HG03521 (cell line): ENCODE data around the gene DLEC1.
A peak's percentile ranks its signal among the peaks of the same experiment; 100 is the strongest.
"Not testable (repeated sequence)": the region's sequence is repeated elsewhere in the genome, so short reads cannot be mapped to it uniquely, and the experiment has no call there.

Experiments
- ATAC-seq: cut with Tn5 transposase; IDR thresholded peaks from one replicate; pipeline ENCODE4 v1.9.1; 2021; ENCODE audit warnings: mild to moderate bottlenecking, moderate library complexity; ENCODE audit not compliant: unreplicated experiment

Gene DLEC1

DNA sequence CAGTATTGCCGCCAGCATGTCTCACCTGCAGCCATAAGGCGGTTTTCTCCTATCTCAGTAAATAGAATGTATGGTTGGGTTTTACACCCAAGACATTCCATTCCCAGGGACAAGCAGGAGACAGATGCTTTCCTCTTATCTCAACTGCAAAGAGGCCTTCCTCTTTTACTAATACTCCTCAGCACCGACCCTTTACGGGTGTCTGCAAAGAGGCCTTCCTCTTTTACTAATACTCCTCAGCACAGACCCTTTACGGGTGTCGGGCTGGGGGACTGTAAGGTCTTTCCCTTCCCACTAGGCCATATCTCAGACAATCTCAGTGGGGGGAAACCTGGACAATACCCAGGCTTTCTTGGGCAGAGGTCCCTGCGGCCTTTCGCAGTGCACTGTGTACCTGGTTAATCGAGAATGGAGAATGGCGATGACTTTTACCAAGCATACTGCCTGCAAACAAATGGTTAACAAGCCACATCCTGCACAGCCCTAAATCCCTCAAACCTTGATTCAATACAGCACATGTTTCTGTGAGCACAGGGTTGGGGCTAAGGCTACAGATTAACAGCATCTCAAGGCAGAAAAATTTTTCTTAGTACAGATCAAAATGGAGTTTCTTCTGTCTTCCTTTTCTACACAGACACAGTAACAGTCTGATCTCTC is 96.7 kb downstream of the DLEC1 start:
- ATAC-seq, result not testable (repeated sequence)

GRCh38 chr3:38136393-38136776 is 97.4 kb downstream of the DLEC1 start:
- no peak for ATAC-seq

DNA sequence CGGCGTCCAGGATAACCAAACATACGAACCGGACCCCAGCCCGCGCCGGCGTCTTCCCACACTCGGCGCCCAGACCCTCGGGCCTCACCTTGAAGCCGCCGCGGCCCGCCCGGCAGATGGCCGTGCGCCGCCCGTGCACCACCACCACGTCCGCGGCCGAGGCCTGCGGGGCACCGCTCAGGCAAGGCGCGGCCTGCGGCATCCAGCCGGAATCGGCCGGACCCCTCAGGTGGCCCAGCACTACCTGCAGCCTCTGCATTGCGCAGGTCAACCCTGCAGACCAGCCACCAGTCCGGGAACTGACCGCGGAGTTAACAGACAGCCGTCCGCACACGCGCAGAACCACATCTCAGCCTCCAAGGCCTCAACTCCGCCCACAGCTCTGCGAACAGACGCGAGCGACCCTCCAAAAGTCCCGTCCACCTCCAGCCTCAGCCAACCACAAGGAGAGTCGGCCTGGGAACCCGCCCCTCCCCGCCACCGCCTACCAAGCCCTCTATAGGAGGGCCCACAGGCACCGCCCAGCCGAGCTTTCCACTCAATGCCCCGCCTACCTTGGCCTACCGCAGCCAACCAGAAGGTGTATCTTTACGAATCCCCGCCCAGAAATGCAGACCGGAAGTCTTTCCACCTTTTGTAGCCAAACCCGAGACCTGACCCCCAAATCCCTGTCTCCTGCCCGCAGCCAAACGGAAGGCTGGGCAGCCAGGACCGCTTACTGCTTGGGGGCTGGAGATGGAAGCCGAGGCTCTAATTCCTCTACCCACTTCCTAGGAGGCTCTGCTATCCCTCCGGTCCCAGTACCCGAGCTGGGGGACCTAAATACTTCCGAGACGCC is 98.0 kb downstream of the DLEC1 start, which contains the start of gene ACAA1:
Gene ACAA1 (minus strand): TSS at position 351 of the 838 bp plus-strand sequence. CDS start 92 bp downstream, at position 259.
- ATAC-seq, result peak; percentile 90

DNA sequence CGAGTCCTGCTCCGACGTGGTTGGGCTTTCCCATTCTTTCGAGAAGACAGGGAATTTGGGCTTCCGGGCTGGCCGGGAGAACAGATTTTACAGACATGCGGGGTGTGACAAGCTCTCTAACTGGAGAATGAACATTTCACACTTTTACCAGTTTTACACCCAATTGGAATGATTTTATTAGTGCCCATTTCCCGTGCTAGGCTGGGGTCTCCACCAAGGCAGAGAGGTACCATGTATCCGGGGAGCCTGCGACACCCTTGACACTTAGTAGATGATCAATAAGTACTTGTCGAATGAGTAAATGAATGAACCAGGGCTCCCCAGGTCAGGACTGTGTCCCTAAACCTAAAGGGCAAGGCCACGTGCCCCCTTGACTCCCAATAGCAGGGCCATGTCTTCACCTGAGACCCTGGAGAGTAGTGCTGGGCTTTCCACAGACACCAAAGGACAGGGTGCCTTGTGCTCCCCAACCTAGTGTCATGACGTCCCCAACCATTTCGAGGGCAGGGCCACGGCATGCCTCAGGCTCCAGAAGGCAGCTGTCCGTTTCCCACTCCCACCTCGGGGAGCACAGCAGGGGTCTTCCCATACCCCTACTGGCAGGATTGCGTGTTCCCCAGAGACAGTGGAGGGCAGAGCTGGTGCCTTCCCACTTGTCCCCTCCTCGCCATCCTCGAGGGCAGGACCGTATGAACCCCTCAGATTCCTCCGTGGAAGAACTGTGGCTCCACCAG is 98.8 kb downstream of the DLEC1 start:
- ATAC-seq, result no peak

DNA sequence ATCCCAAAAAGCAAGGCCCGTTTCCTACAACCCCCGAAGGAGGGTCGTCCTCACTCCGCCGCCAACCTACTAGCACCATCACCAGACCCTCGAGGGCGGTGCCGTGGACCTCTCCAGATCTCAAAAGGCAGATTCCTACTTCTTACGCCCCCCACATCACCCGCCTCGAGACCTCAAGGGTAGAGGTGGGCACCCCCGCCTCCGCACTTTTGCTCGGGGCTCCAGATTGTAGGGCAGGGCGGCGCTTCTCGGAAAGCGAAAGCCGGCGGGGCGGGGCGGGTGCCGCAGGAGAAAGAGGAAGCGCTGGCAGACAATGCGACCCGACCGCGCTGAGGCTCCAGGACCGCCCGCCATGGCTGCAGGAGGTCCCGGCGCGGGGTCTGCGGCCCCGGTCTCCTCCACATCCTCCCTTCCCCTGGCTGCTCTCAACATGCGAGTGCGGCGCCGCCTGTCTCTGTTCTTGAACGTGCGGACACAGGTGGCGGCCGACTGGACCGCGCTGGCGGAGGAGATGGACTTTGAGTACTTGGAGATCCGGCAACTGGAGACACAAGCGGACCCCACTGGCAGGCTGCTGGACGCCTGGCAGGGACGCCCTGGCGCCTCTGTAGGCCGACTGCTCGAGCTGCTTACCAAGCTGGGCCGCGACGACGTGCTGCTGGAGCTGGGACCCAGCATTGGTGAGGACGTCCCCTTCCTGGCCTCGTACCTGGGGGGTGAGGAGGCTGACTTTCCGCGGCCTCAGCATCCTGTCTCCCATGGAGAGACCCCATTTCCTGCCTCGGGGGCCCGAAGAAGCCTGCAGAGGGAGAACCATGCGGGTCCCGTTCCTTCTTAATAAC is 99.6 kb downstream of the DLEC1 start, which contains the start of gene MYD88:
Gene MYD88 (plus strand): TSS at position 313 of the 842 bp plus-strand sequence. CDS start 40 bp downstream, at position 353.
- ATAC-seq, result peak; percentile 41

GRCh38 chr3:38139191-38139590 is 100.2 kb downstream of the DLEC1 start:
- no peak for ATAC-seq

DNA sequence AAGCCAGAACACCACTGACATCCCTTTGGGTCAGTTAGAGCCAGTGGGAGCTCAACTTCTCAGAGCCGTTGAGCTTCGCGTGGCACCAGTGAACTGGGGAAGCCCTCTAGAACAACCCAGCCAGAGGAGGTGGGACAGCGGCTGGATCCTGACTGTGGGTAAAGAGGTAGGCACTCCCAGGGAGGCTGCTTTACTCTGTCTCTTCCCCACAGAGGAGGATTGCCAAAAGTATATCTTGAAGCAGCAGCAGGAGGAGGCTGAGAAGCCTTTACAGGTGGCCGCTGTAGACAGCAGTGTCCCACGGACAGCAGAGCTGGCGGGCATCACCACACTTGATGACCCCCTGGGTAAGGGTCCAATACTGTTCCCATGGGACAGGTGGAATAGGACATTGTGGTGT is 100.6 kb downstream of the DLEC1 start:
- ATAC-seq, result no peak

- no peak for ATAC-seq
These were observed 101.5 kb downstream of the DLEC1 start for GRCh38 chr3:38140326-38141172.

DNA sequence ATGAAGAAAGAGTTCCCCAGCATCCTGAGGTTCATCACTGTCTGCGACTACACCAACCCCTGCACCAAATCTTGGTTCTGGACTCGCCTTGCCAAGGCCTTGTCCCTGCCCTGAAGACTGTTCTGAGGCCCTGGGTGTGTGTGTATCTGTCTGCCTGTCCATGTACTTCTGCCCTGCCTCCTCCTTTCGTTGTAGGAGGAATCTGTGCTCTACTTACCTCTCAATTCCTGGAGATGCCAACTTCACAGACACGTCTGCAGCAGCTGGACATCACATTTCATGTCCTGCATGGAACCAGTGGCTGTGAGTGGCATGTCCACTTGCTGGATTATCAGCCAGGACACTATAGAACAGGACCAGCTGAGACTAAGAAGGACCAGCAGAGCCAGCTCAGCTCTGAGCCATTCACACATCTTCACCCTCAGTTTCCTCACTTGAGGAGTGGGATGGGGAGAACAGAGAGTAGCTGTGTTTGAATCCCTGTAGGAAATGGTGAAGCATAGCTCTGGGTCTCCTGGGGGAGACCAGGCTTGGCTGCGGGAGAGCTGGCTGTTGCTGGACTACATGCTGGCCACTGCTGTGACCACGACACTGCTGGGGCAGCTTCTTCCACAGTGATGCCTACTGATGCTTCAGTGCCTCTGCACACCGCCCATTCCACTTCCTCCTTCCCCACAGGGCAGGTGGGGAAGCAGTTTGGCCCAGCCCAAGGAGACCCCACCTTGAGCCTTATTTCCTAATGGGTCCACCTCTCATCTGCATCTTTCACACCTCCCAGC is 102.4 kb downstream of the DLEC1 start:
- no peak for ATAC-seq

DNA sequence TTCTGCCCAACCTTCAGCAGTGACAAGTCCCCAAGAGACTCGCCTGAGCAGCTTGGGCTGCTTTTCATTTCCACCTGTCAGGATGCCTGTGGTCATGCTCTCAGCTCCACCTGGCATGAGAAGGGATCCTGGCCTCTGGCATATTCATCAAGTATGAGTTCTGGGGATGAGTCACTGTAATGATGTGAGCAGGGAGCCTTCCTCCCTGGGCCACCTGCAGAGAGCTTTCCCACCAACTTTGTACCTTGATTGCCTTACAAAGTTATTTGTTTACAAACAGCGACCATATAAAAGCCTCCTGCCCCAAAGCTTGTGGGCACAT is 102.9 kb downstream of the DLEC1 start:
- no peak for ATAC-seq

GRCh38 chr3:38142959-38143358 is 104.0 kb downstream of the DLEC1 start:
- ATAC-seq, result no peak

DNA sequence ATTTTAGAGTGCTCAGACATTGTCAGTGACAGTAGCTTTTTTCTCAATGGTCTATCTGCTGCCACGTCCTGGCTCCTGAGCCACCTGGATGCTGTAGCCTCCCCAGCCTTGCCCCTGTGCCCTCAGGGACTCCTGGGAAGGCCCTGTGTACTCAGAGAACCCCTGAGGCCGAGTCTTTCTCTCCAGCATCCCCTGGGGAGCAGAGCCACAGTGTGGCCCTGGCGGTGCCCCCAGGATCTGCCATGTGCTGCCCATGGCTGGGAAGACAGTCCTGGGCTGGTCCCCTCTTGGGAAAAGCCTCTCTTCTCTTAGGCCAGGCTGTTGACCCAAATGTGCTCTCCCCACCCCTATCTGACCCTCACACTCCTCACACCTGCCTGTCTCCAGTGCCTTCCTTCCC is 104.5 kb downstream of the DLEC1 start:
- ATAC-seq, result no peak

DNA sequence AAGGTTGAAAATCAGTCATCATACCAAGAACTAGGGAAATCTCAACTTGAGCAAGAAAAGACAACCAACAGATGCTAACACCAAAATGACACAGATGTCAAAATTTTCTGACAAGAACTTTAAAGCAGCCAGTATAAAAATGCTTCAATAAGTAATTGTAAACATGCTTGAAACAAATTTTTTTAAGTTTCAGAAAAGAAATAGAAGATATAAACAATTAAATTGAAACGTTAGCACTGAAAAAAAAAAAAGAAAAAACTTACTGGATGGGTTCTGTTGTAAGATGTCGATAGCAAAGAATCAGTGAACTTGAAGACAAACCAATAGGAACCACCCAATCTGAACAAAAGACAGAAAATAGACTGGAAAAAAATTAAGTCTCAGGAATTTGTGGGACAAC is 107.5 kb downstream of the DLEC1 start:
- ATAC-seq, result no peak

GRCh38 chr3:38147421-38147820 is 108.4 kb downstream of the DLEC1 start:
- no peak for ATAC-seq

- no peak for ATAC-seq
These were observed 109.4 kb downstream of the DLEC1 start for GRCh38 chr3:38148311-38148882.

DNA sequence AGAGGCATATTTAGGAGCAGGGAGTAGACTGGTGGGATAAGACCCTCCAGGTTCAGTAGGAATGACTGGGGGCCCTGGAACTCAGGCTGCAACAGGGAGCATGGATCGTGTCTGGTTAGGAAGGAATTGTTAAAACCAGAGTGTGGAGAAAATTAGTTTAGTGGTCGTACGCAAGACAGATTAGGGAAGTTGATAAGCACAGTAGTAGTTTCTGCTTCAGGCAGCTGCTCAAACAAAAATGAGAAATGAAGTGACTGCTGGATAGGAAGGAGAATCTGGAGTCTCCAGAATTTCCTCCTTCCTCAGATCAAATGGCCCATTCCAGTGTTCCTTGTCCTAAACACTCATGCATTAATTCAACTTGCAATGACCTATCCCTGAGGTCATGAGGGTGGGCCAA is 110.7 kb downstream of the DLEC1 start:
- no peak for ATAC-seq

DNA sequence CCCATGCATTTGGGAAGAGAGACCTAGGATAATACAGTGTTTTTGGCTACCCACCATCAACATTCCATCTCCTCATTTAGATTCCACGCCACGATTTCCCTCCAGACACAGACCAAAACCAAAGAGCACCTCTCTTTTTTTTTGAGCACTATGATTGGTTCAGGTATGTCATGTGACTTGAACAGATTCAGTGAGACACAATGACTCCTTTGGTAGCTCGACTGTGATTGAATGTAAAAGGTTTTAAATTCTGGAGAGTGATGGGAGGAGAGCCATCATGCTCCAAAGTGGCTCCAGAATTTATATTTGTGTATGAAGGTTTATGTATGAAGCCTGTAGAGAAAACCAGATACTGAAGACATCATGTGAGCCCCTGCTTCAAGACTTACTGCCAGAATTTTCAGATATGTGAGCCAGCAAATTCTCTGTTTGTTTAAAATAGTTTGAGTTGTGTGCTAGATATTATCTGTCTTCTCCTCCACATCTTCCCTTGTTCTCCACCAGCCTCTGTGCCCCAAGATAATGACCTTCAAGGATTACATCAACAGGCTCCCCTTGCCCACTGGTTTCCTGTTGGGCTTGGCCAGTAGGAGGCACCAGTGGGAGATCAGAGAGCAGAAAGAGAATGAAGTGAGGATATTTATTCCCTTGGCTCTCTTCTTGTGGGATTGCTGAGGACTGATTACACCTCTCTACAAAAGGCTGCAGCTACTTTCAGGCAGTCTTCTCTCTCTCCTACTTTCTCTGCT is 111.9 kb downstream of the DLEC1 start:
- ATAC-seq, result no peak

DNA sequence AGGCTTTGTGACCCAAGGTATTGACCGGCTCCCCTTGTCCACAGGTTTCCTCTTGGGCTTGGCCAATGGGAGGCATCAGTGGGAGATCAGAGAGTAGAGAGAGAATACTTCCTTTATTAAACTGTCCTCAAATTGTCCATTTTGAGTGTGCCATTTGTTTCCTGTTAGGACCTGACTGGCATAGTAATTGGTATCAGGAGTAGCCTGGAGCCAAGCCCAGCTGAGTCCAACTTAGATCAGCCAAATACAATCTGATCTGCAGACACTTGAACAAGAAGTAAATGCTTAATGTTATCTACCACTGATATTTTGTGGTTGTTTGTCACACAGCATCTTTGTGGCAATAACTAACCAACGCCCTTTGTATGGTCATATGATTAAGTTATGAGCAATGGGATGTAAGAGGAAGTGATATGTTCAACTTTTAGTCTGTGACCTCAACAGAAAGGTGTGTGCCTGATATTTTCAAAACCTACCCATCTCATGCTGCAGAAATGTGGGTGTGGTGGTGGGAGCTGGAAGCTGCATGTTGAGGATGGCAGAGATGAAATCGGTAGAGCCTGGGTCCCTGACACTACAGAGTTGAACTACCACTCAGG is 112.8 kb downstream of the DLEC1 start:
- ATAC-seq, result no peak
